GM12891 (cell line): ENCODE results near the gene AP3S2.

ENCODE experiments used
- POLR2A ChIP-seq: IDR thresholded peaks from 2 replicates; pipeline ENCODE4 v1.6.1; 2011; ENCODE audit warnings: low read depth, low read length, control low read depth
- POLR2AphosphoS5 ChIP-seq: IDR thresholded peaks from 2 replicates; pipeline ENCODE4 v1.6.1; 2011; ENCODE audit warnings: low read depth, low read length, control low read depth

GRCh38 chr15:89870006-89870405, 23.8 kb downstream of the AP3S2 start:
- TF ChIP-seq POLR2AphosphoS5 (no peak), POLR2A (no peak)
